Glutamatergic neuron (in vitro differentiated cells): Measurements from ENCODE around the gene GAMT. TPM values are rescaled to one million over a fixed set of nuclear protein-coding genes. Genes with fewer than 3 reads are reported as not detected.
A peak's percentile ranks its signal among the peaks of the same experiment; 100 is the strongest.

Experiments used
- DNase-seq: peaks from one replicate; pipeline ENCODE4 v3.0.0; 2022
- H3K27ac Mint-ChIP-seq: one replicate; pipeline ENCODE4 v1.8.0; 2020; ENCODE audit warnings: mild to moderate bottlenecking, mixed read lengths, inconsistent platforms; ENCODE audit not compliant: unreplicated experiment
- H3K27me3 Mint-ChIP-seq: one replicate; pipeline ENCODE4 v1.8.0; 2020; ENCODE audit warnings: mild to moderate bottlenecking, moderate library complexity, mixed read lengths, inconsistent platforms; ENCODE audit not compliant: unreplicated experiment
- H3K36me3 Mint-ChIP-seq: one replicate; pipeline ENCODE4 v1.8.0; 2020; ENCODE audit warnings: mild to moderate bottlenecking, mixed read lengths, inconsistent platforms; ENCODE audit not compliant: unreplicated experiment
- H3K4me1 Mint-ChIP-seq: one replicate; pipeline ENCODE4 v1.8.0; 2020; ENCODE audit warnings: mild to moderate bottlenecking, low read depth, mixed read lengths, inconsistent platforms; ENCODE audit not compliant: unreplicated experiment
- H3K4me3 Mint-ChIP-seq: one replicate; pipeline ENCODE4 v1.8.0; 2020; ENCODE audit warnings: mild to moderate bottlenecking, mixed read lengths, inconsistent platforms; ENCODE audit not compliant: unreplicated experiment
- H3K9me3 Mint-ChIP-seq: one replicate; pipeline ENCODE4 v1.8.0; 2020; ENCODE audit warnings: mild to moderate bottlenecking, moderate library complexity, mixed read lengths, inconsistent platforms; ENCODE audit not compliant: unreplicated experiment
- CTCF ChIP-seq: fragments of 200-600 bp; sonication (generic); IDR thresholded peaks from one replicate; pipeline ENCODE4 v1.5.0; 2021; ENCODE audit not compliant: partially characterized antibody, unreplicated experiment
- long read RNA-seq: library from polyadenylated mRNA; unstranded; transcript quantifications from one replicate; pipeline ENCODE4 v2.0.0, GENCODE V29; 2020; ENCODE audit not compliant: unreplicated experiment
- total RNA-seq: library from RNA; stranded (reverse); fragmentation: NEBNext Ultra II Directional; extraction: Animal tissue kit (Norgen Biotek cat#: 25700); gene quantifications from one replicate; pipeline ENCODE4 v1.2.1, GENCODE V29; 2021; ENCODE audit not compliant: unreplicated experiment

The GAMT gene
- total RNA-seq = 17.9 TPM
- long read RNA-seq, transcript GAMT-201 (6 exons, 1,121 nt) = major isoform, 13 of 17 reads
- long read RNA-seq, partial matches to known transcripts = 1 of 17 reads
- long read RNA-seq, other reads (novel, unspliced or antisense) = 0 of 17 reads

- Mint-ChIP-seq H3K9me3 (peaks cover 6% of the 10 kb centered on the region), H3K27ac (no peak within 1 kb of the TSS), H3K27me3 (peaks cover 2% of the 10 kb centered on the region), H3K4me1 (no peaks in the 10 kb centered on the region), H3K36me3 (no peaks in the 10 kb centered on the region), H3K4me3 (peak within 1 kb of the TSS; percentile 61)
- DNase-seq = peak; percentile 61
- TF ChIP-seq CTCF = no peak
Measured at GRCh38 chr19:1401138-1401888, at the start of gene GAMT. Gene GAMT, minus strand, starts transcription at chr19:1401542. Its CDS starts 66 bp downstream, at chr19:1401476.

GRCh38 chr19:1449467-1450442 lies 48.4 kb upstream of the GAMT start, which contains the start of gene APC2:
Gene APC2, plus strand, starts transcription at chr19:1450121. Its CDS starts 2,881 bp downstream, at chr19:1453002.
- peak within 1 kb of the TSS; percentile 96 for H3K4me3 Mint-ChIP-seq
- peaks cover 14% of the 10 kb centered on the region for H3K4me1 Mint-ChIP-seq
- peaks cover 6% of the 10 kb centered on the region for H3K36me3 Mint-ChIP-seq
- H3K27ac Mint-ChIP-seq = peak within 1 kb of the TSS; percentile 100
- H3K9me3 Mint-ChIP-seq = peaks cover 19% of the 10 kb centered on the region
- peaks cover 24% of the 10 kb centered on the region for H3K27me3 Mint-ChIP-seq
- no peak for TF ChIP-seq CTCF
- peak; percentile 96 for DNase-seq

GRCh38 chr19:1447944-1448343 lies 46.6 kb upstream of the GAMT start:
- no peak for DNase-seq
- H3K27me3 Mint-ChIP-seq = peaks cover 26% of the 10 kb centered on the region
- H3K36me3 Mint-ChIP-seq = peaks cover 6% of the 10 kb centered on the region
- peaks cover 14% of the 10 kb centered on the region for H3K4me1 Mint-ChIP-seq
- TF ChIP-seq CTCF = no peak
- peaks cover 24% of the 10 kb centered on the region for H3K9me3 Mint-ChIP-seq
- peak overlapping the region; percentile 43 for H3K27ac Mint-ChIP-seq
- H3K4me3 Mint-ChIP-seq = peak overlapping the region; percentile 90

- H3K4me1 Mint-ChIP-seq = peaks cover 14% of the 10 kb centered on the region
- peak overlapping the region; percentile 90 for H3K4me3 Mint-ChIP-seq
- no peak for DNase-seq
- peak overlapping the region; percentile 76 for H3K27ac Mint-ChIP-seq
- peaks cover 26% of the 10 kb centered on the region for H3K27me3 Mint-ChIP-seq
- H3K9me3 Mint-ChIP-seq = peaks cover 23% of the 10 kb centered on the region
- no peak for TF ChIP-seq CTCF
- peaks cover 6% of the 10 kb centered on the region for H3K36me3 Mint-ChIP-seq
Measured at GRCh38 chr19:1447504-1447903, 46.2 kb upstream of the GAMT start.
